Transverse colon (tissue), 4 donors: ENCODE data around the gene RASSF6. TPM values are rescaled to one million over a fixed set of nuclear protein-coding genes. Genes with fewer than 3 reads are reported as not detected.

Experiments used
- DNase-seq: peaks from one replicate; pipeline ENCODE4 v3.0.0-alpha.2; 2019
- H3K27ac ChIP-seq, 4 donors: fragments of 200-600 bp; sonication (generic); 2 replicates each; pipeline ENCODE4 v1.5.1; 2016 to 2018; ENCODE audit warnings: inconsistent platforms in 4 of 4
- H3K27me3 ChIP-seq: fragments of 200-600 bp; sonication (generic); 2 replicates; pipeline ENCODE4 v1.5.1; 2017; ENCODE audit warnings: inconsistent platforms
- H3K36me3 ChIP-seq, 4 donors: fragments of 200-600 bp; sonication (generic); 2 replicates each; pipeline ENCODE4 v1.5.1; 2017 to 2019; ENCODE audit warnings: inconsistent platforms in 4 of 4
- H3K4me1 ChIP-seq, 4 donors: fragments of 200-600 bp; sonication (generic); 2 replicates each; pipeline ENCODE4 v1.5.1; 2017 to 2020; ENCODE audit warnings: inconsistent platforms in 4 of 4
- H3K4me3 ChIP-seq, 4 donors: fragments of 200-600 bp; sonication (generic); 1 replicate in 1 of 4; 2 replicates in 3 of 4; pipeline versions ENCODE4 v1.5.1 to v1.6.1; 2017 to 2019; ENCODE audit warnings: inconsistent platforms in 4 of 4
- H3K9me3 ChIP-seq, 2 donors: fragments of 200-600 bp; sonication (generic); 2 replicates each; pipeline ENCODE4 v1.5.1; 2017 to 2019; ENCODE audit warnings: inconsistent platforms in 2 of 2
- CTCF ChIP-seq, 5 experiments: fragments of 200-600 bp in 3 of 5; fragments of 450-650 bp in 2 of 5; sonication (generic) in 3 of 5; IDR thresholded peaks; 1 replicate in 2 of 5; 2 replicates in 3 of 5; pipeline ENCODE4 v1.5.1; 2016 to 2017; ENCODE audit warnings: antibody characterized with exemption in 5 of 5, inconsistent platforms in 3 of 5, mild to moderate bottlenecking in 2 of 5, moderate library complexity in 1 of 5
- EP300 ChIP-seq: sonication (generic); formaldehyde crosslinking; IDR thresholded peaks from one replicate; pipeline ENCODE4 v1.6.1; 2017; ENCODE audit warnings: antibody characterized with exemption, low read depth
- POLR2A ChIP-seq: fragments of 450-650 bp; IDR thresholded peaks from one replicate; pipeline ENCODE4 v1.6.1; 2016; ENCODE audit warnings: antibody characterized with exemption, mild to moderate bottlenecking, moderate library complexity
- POLR2AphosphoS5 ChIP-seq, 3 donors: sonication (generic); formaldehyde crosslinking; IDR thresholded peaks; one replicate each; pipeline ENCODE4 v1.6.1; 2016; ENCODE audit warnings: antibody characterized with exemption in 3 of 3
- WGBS, 2 donors: methylation state at CpG; one replicate each; pipeline ENCODE4 v1.1.5; 2018; ENCODE audit warnings: low coverage in 1 of 2; 5-methylcytosine and 5-hydroxymethylcytosine counted together
- in situ Hi-C, 4 donors: fragments of 200-750 bp; cut with MboI; loops; one replicate each; pipeline versions ENCODE4 v1.15.0 to v1.15.1; 2017; ENCODE audit warnings: low sequenced_read_pairs in 3 of 4, low pct_ligation_motif_present in 1 of 4, low pct_unique_long_range_greater_than_20kb in 1 of 4
- intact Hi-C: fragments of 100-400 bp; cut with DNase I; formaldehyde crosslinking; loops from one replicate; pipeline ENCODE4 v1.15.1; 2023; ENCODE audit warnings: low total_unique reads
- total RNA-seq, 4 donors: library from RNA; depleted of rRNA; stranded (reverse); fragments of >200 nt; gene quantifications; one replicate each; pipeline ENCODE4 v1.1.0, GENCODE V29; 2016

Gene RASSF6
- total RNA-seq, 4 donors from 2014 or later: 30.7 to 49.4 (median 41.1) TPM

GRCh38 chr4:73661646-73662119, 41.4 kb upstream of the RASSF6 start:
- intact Hi-C loops: loop anchor here (5.0 kb wide), 1 partner anchor 471 kb away; no protein-coding TSS in a partner anchor
- WGBS, 2 donors: 49 to 51% methylated on average over 2 of the region's 2 CpGs
- no peak for TF ChIP-seq POLR2A
- TF ChIP-seq POLR2AphosphoS5 (IDR thresholded peaks at IDR 0.05): no peak
- TF ChIP-seq CTCF (IDR thresholded peaks at IDR 0.05): no peak
- TF ChIP-seq EP300: no peak

GRCh38 chr4:73660808-73661207, 40.6 kb upstream of the RASSF6 start:
- TF ChIP-seq POLR2A (no peak), CTCF (IDR thresholded peaks at IDR 0.05) (no peak), POLR2AphosphoS5 (IDR thresholded peaks at IDR 0.05) (no peak), EP300 (no peak)
- Histone ChIP-seq H3K4me3 (no peak overlapping the region), H3K4me1 (peaks cover 0 to 7% (median 0%) of the 10 kb centered on the region in 4 donors), H3K36me3 (no peaks in the 10 kb centered on the region), H3K27ac (no peak overlapping the region), H3K27me3 (no peaks in the 10 kb centered on the region), H3K9me3 (no peaks in the 10 kb centered on the region)
- no peak for DNase-seq
- intact Hi-C loops (loop anchor here (5.0 kb wide), 1 partner anchor 471 kb away; no protein-coding TSS in a partner anchor), in situ Hi-C loops (loop anchor here in 3 of 4 donors (10.0 to 25.0 kb wide), 2 partner anchors 349 to 474 kb away; no protein-coding TSS in a partner anchor)
- 90 to 94% methylated on average over 2 to 3 of the region's 3 CpGs for WGBS, 2 donors

More at GRCh38 chr4:73661646-73662119, 41.4 kb upstream of the RASSF6 start:
- no peaks in the 10 kb centered on the region for H3K9me3 ChIP-seq
- no peak overlapping the region for H3K4me3 ChIP-seq
- DNase-seq: no peak
- in situ Hi-C loops: loop anchor here in 3 of 4 donors (10.0 to 25.0 kb wide), 2 partner anchors 349 to 473 kb away; no protein-coding TSS in a partner anchor
- H3K36me3 ChIP-seq: no peaks in the 10 kb centered on the region
- H3K27ac ChIP-seq: no peak overlapping the region
- peaks cover 0 to 7% (median 0%) of the 10 kb centered on the region in 4 donors for H3K4me1 ChIP-seq
- no peaks in the 10 kb centered on the region for H3K27me3 ChIP-seq

GRCh38 chr4:73653695-73654106, 33.5 kb upstream of the RASSF6 start:
- 1 to 2% methylated on average over 7 of the region's 7 CpGs for WGBS, 2 donors
- DNase-seq: peak; percentile 33
- in situ Hi-C loops: loop anchor here in 3 of 4 donors (10.0 to 25.0 kb wide), 3 partner anchors 79 to 341 kb away; no protein-coding TSS in a partner anchor
- intact Hi-C loops: loop anchor here (5.0 kb wide), 1 partner anchor 81 kb away; no protein-coding TSS in a partner anchor
- TF ChIP-seq POLR2A (no peak), CTCF (IDR thresholded peaks at IDR 0.05) (peak; percentile 53 to 80 (median 63))
- Histone ChIP-seq H3K27ac (no peak overlapping the region), H3K9me3 (no peaks in the 10 kb centered on the region), H3K4me1 (peaks cover 0 to 4% (median 0%) of the 10 kb centered on the region in 4 donors), H3K36me3 (no peaks in the 10 kb centered on the region), H3K4me3 (no peak overlapping the region), H3K27me3 (no peaks in the 10 kb centered on the region)

GRCh38 chr4:73650250-73650649, 30.0 kb upstream of the RASSF6 start:
- Histone ChIP-seq H3K36me3 (no peaks in the 10 kb centered on the region), H3K4me1 (peaks cover 0 to 8% (median 0%) of the 10 kb centered on the region in 4 donors), H3K27me3 (no peaks in the 10 kb centered on the region), H3K27ac (no peak overlapping the region), H3K9me3 (no peaks in the 10 kb centered on the region), H3K4me3 (no peak overlapping the region)
- intact Hi-C loops (loop anchor here (5.0 kb wide), 1 partner anchor 78 kb away; no protein-coding TSS in a partner anchor), in situ Hi-C loops (loop anchor here in 3 of 4 donors (10.0 to 25.0 kb wide), 3 partner anchors 75 to 338 kb away; no protein-coding TSS in a partner anchor)
- 44 to 74% methylated on average over 3 of the region's 3 CpGs for WGBS, 2 donors
- TF ChIP-seq POLR2AphosphoS5 (IDR thresholded peaks at IDR 0.05): no peak
- no peak for TF ChIP-seq EP300
- TF ChIP-seq POLR2A: no peak
- DNase-seq: no peak
